ENCODE data around the gene PCSK5.

Gene PCSK5

GRCh38 chr9:76223749-76224340, 333.4 kb downstream of the PCSK5 start:
- no peaks in the 10 kb centered on the region for H3K36me3 ChIP-seq (ENCODE audit: control insufficient read depth, insufficient read depth, low read length)
- DNase-seq (ENCODE audit: extremely low read depth, insufficient read length), result no peak
- H3K4me3 ChIP-seq (replicated peaks; ENCODE audit: low read depth, low read length), result no peak overlapping the region
- no peak for TF ChIP-seq CTCF (IDR thresholded peaks at IDR 0.05; ENCODE audit: insufficient read depth, low read length, poor library complexity, severe bottlenecking)
- no peaks in the 10 kb centered on the region for H3K27me3 ChIP-seq (replicated peaks; ENCODE audit: control insufficient read depth, insufficient read depth, low read length)

- TF ChIP-seq CTCF (IDR thresholded peaks at IDR 0.05; ENCODE audit: insufficient read depth, low read length, poor library complexity, severe bottlenecking), result no peak
- no peaks in the 10 kb centered on the region for H3K27me3 ChIP-seq (replicated peaks; ENCODE audit: control insufficient read depth, insufficient read depth, low read length)
- no peak for DNase-seq (ENCODE audit: extremely low read depth, insufficient read length)
- H3K4me3 ChIP-seq (replicated peaks; ENCODE audit: low read depth, low read length), result no peak overlapping the region
- H3K36me3 ChIP-seq (ENCODE audit: control insufficient read depth, insufficient read depth, low read length), result no peaks in the 10 kb centered on the region
Observed at GRCh38 chr9:76227156-76227555, 336.7 kb downstream of the PCSK5 start.

GRCh38 chr9:76231001-76231400, 340.5 kb downstream of the PCSK5 start:
- Histone ChIP-seq H3K27me3 (replicated peaks; ENCODE audit: control insufficient read depth, insufficient read depth, low read length) (no peaks in the 10 kb centered on the region), H3K36me3 (ENCODE audit: control insufficient read depth, insufficient read depth, low read length) (no peaks in the 10 kb centered on the region), H3K4me3 (replicated peaks; ENCODE audit: low read depth, low read length) (no peak overlapping the region)
- no peak for TF ChIP-seq CTCF (IDR thresholded peaks at IDR 0.05; ENCODE audit: insufficient read depth, low read length, poor library complexity, severe bottlenecking)
- DNase-seq (ENCODE audit: extremely low read depth, insufficient read length), result no peak

- Histone ChIP-seq H3K27me3 (replicated peaks; ENCODE audit: control insufficient read depth, insufficient read depth, low read length) (no peaks in the 10 kb centered on the region), H3K4me3 (replicated peaks; ENCODE audit: low read depth, low read length) (no peak overlapping the region), H3K36me3 (ENCODE audit: control insufficient read depth, insufficient read depth, low read length) (no peaks in the 10 kb centered on the region)
- DNase-seq (ENCODE audit: extremely low read depth, insufficient read length), result no peak
- no peak for TF ChIP-seq CTCF (IDR thresholded peaks at IDR 0.05; ENCODE audit: insufficient read depth, low read length, poor library complexity, severe bottlenecking)
Observed at GRCh38 chr9:76232861-76233489, 342.5 kb downstream of the PCSK5 start.

GRCh38 chr9:76240578-76240977, 350.1 kb downstream of the PCSK5 start:
- Histone ChIP-seq H3K27me3 (replicated peaks; ENCODE audit: control insufficient read depth, insufficient read depth, low read length) (no peaks in the 10 kb centered on the region; the same call in 1 of the 2 replicates), H3K36me3 (ENCODE audit: control insufficient read depth, insufficient read depth, low read length) (no peaks in the 10 kb centered on the region), H3K4me3 (replicated peaks; ENCODE audit: low read depth, low read length) (no peak overlapping the region)
- TF ChIP-seq CTCF (IDR thresholded peaks at IDR 0.05; ENCODE audit: insufficient read depth, low read length, poor library complexity, severe bottlenecking), result no peak
- no peak for DNase-seq (ENCODE audit: extremely low read depth, insufficient read length)

Data from GM06990 (cell line).